ENCODE results near the gene ZNF654.

ZNF654 gene

DNA sequence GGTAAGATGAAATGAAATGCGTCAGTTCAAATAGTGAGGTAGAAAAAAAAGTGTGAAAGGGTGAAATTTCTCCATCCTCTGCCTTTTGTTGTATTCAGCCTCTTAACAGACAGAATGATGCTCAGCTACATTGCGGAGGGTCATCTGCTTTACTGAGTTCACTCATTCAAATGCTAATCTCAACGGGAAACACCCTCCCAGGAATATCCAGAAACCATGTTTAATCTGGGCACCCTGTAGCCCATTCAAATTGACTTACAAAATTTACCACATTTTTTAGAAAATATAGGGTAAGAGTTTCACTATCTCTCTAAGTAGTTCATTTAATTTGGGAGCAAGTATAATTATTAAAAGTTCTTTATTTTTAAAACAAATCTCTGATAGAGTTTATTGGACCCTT, 133.6 kb downstream of the ZNF654 start:
- no peak overlapping the region for H3K27ac ChIP-seq
- TF ChIP-seq, protein P1, sequence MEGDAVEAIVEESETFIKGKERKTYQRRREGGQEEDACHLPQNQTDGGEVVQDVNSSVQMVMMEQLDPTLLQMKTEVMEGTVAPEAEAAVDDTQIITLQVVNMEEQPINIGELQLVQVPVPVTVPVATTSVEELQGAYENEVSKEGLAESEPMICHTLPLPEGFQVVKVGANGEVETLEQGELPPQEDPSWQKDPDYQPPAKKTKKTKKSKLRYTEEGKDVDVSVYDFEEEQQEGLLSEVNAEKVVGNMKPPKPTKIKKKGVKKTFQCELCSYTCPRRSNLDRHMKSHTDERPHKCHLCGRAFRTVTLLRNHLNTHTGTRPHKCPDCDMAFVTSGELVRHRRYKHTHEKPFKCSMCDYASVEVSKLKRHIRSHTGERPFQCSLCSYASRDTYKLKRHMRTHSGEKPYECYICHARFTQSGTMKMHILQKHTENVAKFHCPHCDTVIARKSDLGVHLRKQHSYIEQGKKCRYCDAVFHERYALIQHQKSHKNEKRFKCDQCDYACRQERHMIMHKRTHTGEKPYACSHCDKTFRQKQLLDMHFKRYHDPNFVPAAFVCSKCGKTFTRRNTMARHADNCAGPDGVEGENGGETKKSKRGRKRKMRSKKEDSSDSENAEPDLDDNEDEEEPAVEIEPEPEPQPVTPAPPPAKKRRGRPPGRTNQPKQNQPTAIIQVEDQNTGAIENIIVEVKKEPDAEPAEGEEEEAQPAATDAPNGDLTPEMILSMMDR (conservative IDR thresholded peaks at IDR 0.05), result no peak
- TF ChIP-seq ZFX (IDR thresholded peaks at IDR 0.05), result no peak
